ENCODE measurements around the gene OR51T1. TPM values are rescaled to one million over a fixed set of nuclear protein-coding genes. Genes with fewer than 3 reads are reported as not detected.

OR51T1 gene
- total RNA-seq, 4 donors from 2014 or later = not detected

- DNase-seq = no peak
- Histone ChIP-seq H3K27me3 (no peaks in the 10 kb centered on the region), H3K4me1 (no peaks in the 10 kb centered on the region), H3K4me3 (no peak overlapping the region), H3K27ac (no peak overlapping the region), H3K36me3 (no peaks in the 10 kb centered on the region), H3K9me3 (no peaks in the 10 kb centered on the region)
- TF ChIP-seq CTCF (IDR thresholded peaks at IDR 0.05) (no peak), POLR2A (IDR thresholded peaks at IDR 0.05) (no peak)
Measured at GRCh38 chr11:4916581-4916980, 34.9 kb downstream of the OR51T1 start.

- H3K9me3 ChIP-seq = no peaks in the 10 kb centered on the region
- H3K27me3 ChIP-seq = no peaks in the 10 kb centered on the region
- H3K4me1 ChIP-seq = no peaks in the 10 kb centered on the region
- TF ChIP-seq CTCF (IDR thresholded peaks at IDR 0.05) (no peak), POLR2A (IDR thresholded peaks at IDR 0.05) (no peak)
- H3K36me3 ChIP-seq = no peaks in the 10 kb centered on the region
- H3K4me3 ChIP-seq = no peak within 1 kb of the TSS
- no peak within 1 kb of the TSS for H3K27ac ChIP-seq
- DNase-seq = no peak
Measured at GRCh38 chr11:4919250-4919649, 37.5 kb downstream of the OR51T1 start, which contains the start of gene OR51G2. TSS of gene OR51G2 (minus strand) at chr11:4919350. CDS start at chr11:4915663, 3,687 bp downstream.

GRCh38 chr11:4921796-4922195 is 40.1 kb downstream of the OR51T1 start:
- TF ChIP-seq CTCF (IDR thresholded peaks at IDR 0.05) = no peak
- Histone ChIP-seq H3K36me3 (no peaks in the 10 kb centered on the region), H3K27ac (no peak overlapping the region), H3K9me3 (no peaks in the 10 kb centered on the region), H3K4me3 (no peak overlapping the region), H3K27me3 (no peaks in the 10 kb centered on the region), H3K4me1 (no peaks in the 10 kb centered on the region)
- no peak for DNase-seq

GRCh38 chr11:4922304-4922703 is 40.6 kb downstream of the OR51T1 start:
- no peak for DNase-seq
- Histone ChIP-seq H3K36me3 (no peaks in the 10 kb centered on the region), H3K9me3 (no peaks in the 10 kb centered on the region), H3K4me1 (no peaks in the 10 kb centered on the region), H3K27me3 (no peaks in the 10 kb centered on the region), H3K27ac (no peak overlapping the region), H3K4me3 (no peak overlapping the region)
- TF ChIP-seq POLR2A (IDR thresholded peaks at IDR 0.05) (no peak), CTCF (IDR thresholded peaks at IDR 0.05) (no peak)

GRCh38 chr11:4924239-4924638 is 42.5 kb downstream of the OR51T1 start, which contains the start of gene OR51G1:
TSS of gene OR51G1 (minus strand) at chr11:4924339. CDS start at chr11:4924339, 0 bp downstream.
- no peaks in the 10 kb centered on the region for H3K4me1 ChIP-seq
- TF ChIP-seq CTCF (IDR thresholded peaks at IDR 0.05) (no peak), POLR2A (IDR thresholded peaks at IDR 0.05) (no peak)
- H3K27me3 ChIP-seq = no peaks in the 10 kb centered on the region
- H3K4me3 ChIP-seq = no peak within 1 kb of the TSS
- no peak for DNase-seq
- no peaks in the 10 kb centered on the region for H3K9me3 ChIP-seq
- no peak within 1 kb of the TSS for H3K27ac ChIP-seq
- H3K36me3 ChIP-seq = no peaks in the 10 kb centered on the region

- no peak for DNase-seq
- no peak overlapping the region for H3K4me3 ChIP-seq
Measured at GRCh38 chr11:4926608-4927007, 44.9 kb downstream of the OR51T1 start.

More at GRCh38 chr11:4926608-4927007, 44.9 kb downstream of the OR51T1 start:
- Histone ChIP-seq H3K36me3 (no peaks in the 10 kb centered on the region), H3K4me1 (no peaks in the 10 kb centered on the region), H3K27ac (no peak overlapping the region), H3K27me3 (no peaks in the 10 kb centered on the region), H3K9me3 (no peaks in the 10 kb centered on the region)
- no peak for TF ChIP-seq POLR2A (IDR thresholded peaks at IDR 0.05)
- no peak for TF ChIP-seq CTCF (IDR thresholded peaks at IDR 0.05)

Data from Peyer's patch (tissue), 4 donors.